GM12878 (cell line): ENCODE data around the gene MAPK13. TPM values are rescaled to one million over a fixed set of nuclear protein-coding genes. Genes with fewer than 3 reads are reported as not detected.

Experiments used
- ATAC-seq: fragments of 200-7000 bp; cut with Tn5 transposase; 3 replicates; pipeline ENCODE4 v1.9.1; 2020; ENCODE audit warnings: mild to moderate bottlenecking, moderate library complexity
- BruUV-seq: library from RNA; stranded (reverse); fragments of 400-500 nt; replicated peaks from 2 replicates; lab custom pipeline; 2021; lab: Mats Ljungman, UMichigan
- CTCF ChIA-PET: fragments of 300-600 bp; sonication (Branson Sonifier 250); formaldehyde crosslinking; extraction: SDS; loops from one replicate; lab custom pipeline; 2021; ENCODE audit warnings: inconsistent platforms; lab: Yijun Ruan, JAX
- POLR2A ChIA-PET: fragments of 350-600 bp; formaldehyde crosslinking; extraction: SDS; loops from one replicate; lab custom pipeline; 2021; ENCODE audit warnings: inconsistent platforms; lab: Charles Lee
- RAD21 ChIA-PET: fragments of 300-600 bp; sonication (Branson Sonifier 250); formaldehyde crosslinking; loops from one replicate; lab custom pipeline; 2023; ENCODE audit warnings: antibody characterized with exemption; ENCODE audit not compliant: unreplicated experiment; lab: Charles Lee
- SMC1A ChIA-PET: fragments of 300-600 bp; sonication (Branson Sonifier 250); formaldehyde crosslinking; loops from one replicate; lab custom pipeline; 2023; ENCODE audit not compliant: unreplicated experiment, uncharacterized antibody; lab: Charles Lee
- DNase-seq: peaks from one replicate; pipeline ENCODE4 v3.0.0-alpha.2; 2011; ENCODE audit warnings: low read depth, low spot score
- FAIRE-seq: peaks from 3 replicates; lab custom pipeline; 2011; peaks lifted over from hg19 to GRCh38; lab: Jason Lieb, UNC
- H2AFZ ChIP-seq: 2 replicates; pipeline ENCODE4 v1.6.0; 2011; ENCODE audit warnings: low read depth, low read length, control low read depth; ENCODE audit not compliant: control insufficient read depth
- H3K27ac ChIP-seq: 2 replicates; pipeline ENCODE4 v1.5.1; 2011; ENCODE audit warnings: control low read depth; ENCODE audit not compliant: control insufficient read depth, insufficient read depth
- H3K27me3 ChIP-seq, 2 experiments: replicated peaks in 1 of 2; 2 replicates each; pipeline versions ENCODE4 v1.6.0 to v1.6.1; 2011; ENCODE audit warnings: low read length in 1 of 2; ENCODE audit not compliant: control insufficient read depth in 2 of 2, insufficient read depth in 2 of 2
- H3K36me3 ChIP-seq, 2 experiments: 2 replicates each; pipeline ENCODE4 v1.5.1; 2011; ENCODE audit warnings: low read length in 1 of 2; ENCODE audit not compliant: control insufficient read depth in 2 of 2, insufficient read depth in 2 of 2
- H3K4me1 ChIP-seq: 2 replicates; pipeline ENCODE4 v1.6.1; 2011; ENCODE audit warnings: mild to moderate bottlenecking, low read length, moderate library complexity, mixed read lengths; ENCODE audit not compliant: control insufficient read depth, insufficient read depth
- H3K4me2 ChIP-seq: 2 replicates; pipeline ENCODE4 v1.6.0; 2011; ENCODE audit warnings: control low read depth; ENCODE audit not compliant: control insufficient read depth, insufficient read depth
- H3K4me3 ChIP-seq: fragments of 200-600 bp; sonication (generic); 2 replicates; pipeline ENCODE4 v1.5.1; 2016
- H3K79me2 ChIP-seq: 2 replicates; pipeline ENCODE4 v1.6.0; 2011; ENCODE audit warnings: low read length; ENCODE audit not compliant: control insufficient read depth, insufficient read depth
- H3K9ac ChIP-seq: 2 replicates; pipeline ENCODE4 v1.8.0; 2011; ENCODE audit warnings: low read length, control low read depth, mixed read lengths; ENCODE audit not compliant: control insufficient read depth, insufficient read depth
- H3K9me3 ChIP-seq: replicated peaks from 3 replicates; pipeline ENCODE4 v1.5.1; 2011; ENCODE audit warnings: mild to moderate bottlenecking, low read length; ENCODE audit not compliant: control insufficient read depth, insufficient read depth
- H4K20me1 ChIP-seq: 2 replicates; pipeline ENCODE4 v1.6.0; 2011; ENCODE audit not compliant: control insufficient read depth, insufficient read depth
- E4F1 ChIP-seq: fragments of 450-650 bp; IDR thresholded peaks from 2 replicates; pipeline ENCODE4 v1.6.1; 2018; ENCODE audit warnings: borderline replicate concordance, mild to moderate bottlenecking; ENCODE audit not compliant: partially characterized antibody
- ESRRA ChIP-seq: IDR thresholded peaks from 2 replicates; pipeline ENCODE4 v1.6.1; 2012; ENCODE audit warnings: mild to moderate bottlenecking, low read length, improper control_type of control experiment
- HDGF ChIP-seq: fragments of 450-650 bp; IDR thresholded peaks from 2 replicates; pipeline ENCODE4 v1.6.1; 2016; ENCODE audit warnings: antibody characterized with exemption
- NRF1 ChIP-seq: conservative IDR thresholded peaks from 2 replicates; pipeline ENCODE4 v1.6.1; 2011; ENCODE audit warnings: mild to moderate bottlenecking, low read depth, low read length, improper control_type of control experiment
- RBBP5 ChIP-seq: fragments of 200-600 bp; sonication (generic); conservative IDR thresholded peaks from 2 replicates; pipeline ENCODE4 v1.6.1; 2016
- WGBS: methylation state at CpG from one replicate; pipeline ENCODE4 v1.1.6; 2016; ENCODE audit warnings: low lambda C conversion rate; ENCODE audit not compliant: insufficient replicate concordance, insufficient coverage; ENCODE audit errors: missing lambda C conversion rate; 5-methylcytosine and 5-hydroxymethylcytosine counted together
- in situ Hi-C: fragments of 300-500 bp; cut with MboI; formaldehyde crosslinking; loops from 9 replicates; pipeline ENCODE4 v1.14.3; 2018; ENCODE audit warnings: mixed read lengths
- intact Hi-C: fragments of 100-400 bp; cut with micrococcal nuclease; formaldehyde crosslinking; loops from one replicate; pipeline ENCODE4 v1.14.2; 2022; ENCODE audit not compliant: unreplicated experiment
- polyA plus RNA-seq, 11 experiments: library from polyadenylated mRNA; depleted of rRNA in 4 of 11; unstranded in 6 of 11; stranded (reverse) in 5 of 11; fragments of >200 nt; fragmentation: Nextera tagmentation in 4 of 11; fragmentation: Illumina TruSeq in 1 of 11; extraction: Ambion mirVana in 4 of 11; extraction: Trizol in 1 of 11; gene quantifications; 1 replicate in 1 of 11; 2 replicates in 10 of 11; pipeline versions ENCODE4 v1.2.1 to v1.2.3, GENCODE V29; 2011 to 2016; ENCODE audit warnings: inconsistent platforms in 2 of 11, missing spikeins in 2 of 11, low read depth in 1 of 11
- total RNA-seq, 4 experiments: library from RNA; depleted of rRNA in 3 of 4; stranded (reverse); fragments of >200 nt in 3 of 4; fragmentation: Illumina TruSeq in 1 of 4; extraction: Trizol in 1 of 4; gene quantifications; 2 replicates each; pipeline versions ENCODE4 v1.2.1 to v1.2.3, GENCODE V29; 2013 to 2021

Gene MAPK13
- total and polyA plus RNA-seq, 10 of the 15 experiments (the other 5 are each of a cell fraction or from before 2014, with no cell fraction given): 1.8 to 48.0 (median 37.5) TPM

GRCh38 chr6:36132246-36132895, 2.1 kb downstream of the MAPK13 start:
- ATAC-seq: no peak
- DNase-seq: no peak
- peaks cover 30% of the 10 kb centered on the region for H3K4me1 ChIP-seq
- no peak overlapping the region for H3K4me2 ChIP-seq
- POLR2A ChIA-PET: interaction anchor here (0.7 to 2.7 kb wide), 9 partner anchors 11 to 105 kb away, joined by 3 to 21 read pairs (median 6); partner anchors contain the start of genes BRPF3 and MAPK14
- no peak overlapping the region for H2AFZ ChIP-seq
- H3K27ac ChIP-seq: no peak overlapping the region
- H3K36me3 ChIP-seq: no peaks in the 10 kb centered on the region
- H3K27me3 ChIP-seq: no peaks in the 10 kb centered on the region
- no peaks in the 10 kb centered on the region for H4K20me1 ChIP-seq
- no peak for FAIRE-seq
- SMC1A ChIA-PET: interaction anchor here (0.7 to 4.7 kb wide), 18 partner anchors 11 to 227 kb away, joined by 3 to 37 read pairs (median 4); partner anchors contain the start of gene MAPK14
- BruUV-seq: no TSS peak
- TF ChIP-seq ESRRA (no peak), HDGF (no peak), E4F1 (no peak), RBBP5 (no peak), NRF1 (no peak)
- no peak overlapping the region for H3K4me3 ChIP-seq
- RAD21 ChIA-PET: interaction anchor here (0.8 to 3.1 kb wide), 19 partner anchors 11 to 228 kb away, joined by 3 to 19 read pairs (median 5); partner anchors contain the start of genes BRPF3 and MAPK14
- 96% methylated on average over 5 of the region's 5 CpGs for WGBS
- in situ Hi-C loops: no loop called here
- H3K79me2 ChIP-seq: no peaks in the 10 kb centered on the region
- no peak overlapping the region for H3K9ac ChIP-seq
- intact Hi-C loops: no loop called here
- no peaks in the 10 kb centered on the region for H3K9me3 ChIP-seq
- CTCF ChIA-PET: interaction anchor here (0.8 to 4.4 kb wide), 14 partner anchors 11 to 885 kb away, joined by 3 to 28 read pairs (median 4); partner anchors contain the start of gene MAPK14
